ENCODE results near the gene DMKN.

The DMKN gene

DNA sequence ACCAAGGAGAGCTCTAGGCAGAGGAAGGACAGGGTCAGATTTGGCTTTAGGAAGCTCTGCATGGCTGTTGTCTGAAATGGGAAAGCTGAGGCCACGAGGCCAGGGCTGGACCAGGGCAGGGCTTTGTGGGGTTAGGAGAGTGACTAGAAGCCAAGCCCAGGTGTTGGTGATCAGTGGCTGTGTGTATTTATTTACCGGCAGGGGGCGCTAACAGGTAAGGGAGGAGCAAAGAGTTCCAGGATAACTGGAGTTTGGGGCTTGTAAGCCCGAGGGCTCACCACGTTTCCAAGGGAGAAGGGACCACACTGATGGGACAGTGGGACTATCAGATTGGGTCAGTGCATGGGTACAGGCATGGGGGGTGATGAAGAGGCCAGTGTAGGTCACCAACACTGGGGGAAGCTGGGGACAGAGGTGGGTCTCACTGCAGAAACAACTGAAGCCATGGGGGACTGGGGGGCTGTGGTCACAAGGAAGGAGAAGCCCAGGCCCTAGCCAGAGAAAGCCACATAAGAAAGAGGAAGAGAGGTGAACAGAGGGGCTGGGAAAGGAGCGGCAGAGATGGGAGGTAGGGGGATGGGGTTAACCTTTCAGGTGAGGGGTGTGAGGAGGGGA, 35.8 kb upstream of the DMKN start:
- peak; percentile 39 to 49 for DNase-seq (ENCODE audit: low read depth in 2 of 2)

DNA sequence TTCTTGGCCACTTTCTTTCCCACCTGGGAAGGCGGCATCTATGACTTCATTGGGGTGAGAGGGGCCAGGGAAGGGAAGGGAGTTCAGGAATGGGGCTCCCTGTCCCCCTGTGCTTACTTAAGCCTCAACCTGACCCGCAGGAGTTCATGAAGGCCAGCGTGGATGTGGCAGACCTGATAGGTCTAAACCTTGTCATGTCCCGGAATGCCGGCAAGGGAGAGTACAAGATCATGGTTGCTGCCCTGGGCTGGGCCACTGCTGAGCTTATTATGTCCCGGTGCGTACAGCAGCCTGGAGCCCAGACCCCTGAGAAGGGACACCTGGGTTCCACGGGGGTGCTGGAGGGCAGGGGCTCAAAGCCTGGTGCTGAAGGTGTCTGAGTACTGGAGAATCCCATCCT, 33.1 kb upstream of the DMKN start:
- no peak for DNase-seq (ENCODE audit: low read depth in 2 of 2)

DNA sequence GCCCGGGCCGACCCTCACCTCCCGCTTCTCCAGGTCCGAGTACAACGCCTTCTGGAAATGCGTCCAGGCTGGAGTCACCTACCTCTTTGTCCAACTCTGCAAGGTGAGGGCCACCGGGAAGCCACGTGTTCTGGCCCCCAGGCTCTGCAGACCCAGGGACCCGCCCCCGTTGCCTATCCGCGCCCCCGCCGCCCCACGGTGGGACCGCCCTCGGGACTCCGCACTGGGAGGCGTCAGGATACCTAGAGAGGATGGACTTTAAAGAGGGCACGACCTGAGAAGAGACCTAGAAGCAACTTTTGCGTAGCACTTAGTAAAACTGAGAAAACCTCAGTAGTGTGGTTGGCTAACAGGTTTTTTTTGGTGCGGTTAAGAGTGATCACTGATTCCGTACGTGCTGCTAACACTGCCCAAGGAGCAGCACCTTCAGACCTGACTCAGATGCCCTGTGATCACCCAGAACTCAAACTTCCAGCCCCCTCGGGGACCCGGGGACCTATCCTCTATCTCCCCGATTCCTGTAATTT, 32.5 kb upstream of the DMKN start:
- DNase-seq (ENCODE audit: low read depth in 2 of 2) = no peak

DNA sequence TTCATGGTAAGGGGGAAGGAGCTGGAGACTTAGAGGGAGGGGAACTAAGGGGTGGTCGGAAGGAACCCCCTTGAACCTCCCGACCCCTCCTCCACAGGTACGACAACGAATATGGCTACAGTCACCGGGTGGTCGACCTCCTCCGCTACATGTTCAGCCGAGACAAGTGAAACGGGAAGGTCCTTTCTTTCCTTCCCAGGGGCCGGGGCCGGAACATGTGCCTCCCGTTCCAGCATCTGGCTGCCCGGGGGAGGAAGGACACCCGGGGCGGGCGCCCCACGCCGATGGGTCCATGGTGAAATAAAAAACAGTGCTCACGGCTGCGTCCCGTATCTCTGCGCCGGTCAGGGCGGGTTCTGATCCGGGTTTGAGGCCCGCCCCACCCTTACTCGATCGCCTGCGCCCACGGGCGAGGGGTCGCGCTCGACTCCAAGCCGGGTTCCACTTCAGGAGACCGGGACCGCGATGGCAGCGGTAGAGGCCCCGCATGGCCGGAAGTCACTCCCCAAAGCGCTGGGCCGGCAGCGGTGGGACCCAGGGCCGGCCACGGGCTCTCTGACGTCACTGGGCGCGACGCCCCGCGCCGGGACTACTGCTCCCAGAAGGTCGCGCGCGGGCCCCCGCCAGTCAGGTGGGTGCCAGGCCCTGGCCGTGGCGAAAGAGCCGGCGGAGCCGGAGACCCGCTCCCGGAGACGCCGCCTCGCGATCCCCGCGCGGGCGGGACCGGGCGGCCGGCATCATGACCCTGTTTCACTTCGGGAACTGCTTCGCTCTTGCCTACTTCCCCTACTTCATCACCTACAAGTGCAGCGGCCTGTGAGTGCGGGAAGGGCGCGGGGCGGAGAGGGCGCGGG, 31.8 kb upstream of the DMKN start, which contains the start of gene TMEM147:
TSS of gene TMEM147 (plus strand) at position 626 of the 854 bp plus-strand sequence. CDS start at position 740, 114 bp downstream.
- peak; percentile 63 to 70 for DNase-seq (ENCODE audit: low read depth in 2 of 2)

DNA sequence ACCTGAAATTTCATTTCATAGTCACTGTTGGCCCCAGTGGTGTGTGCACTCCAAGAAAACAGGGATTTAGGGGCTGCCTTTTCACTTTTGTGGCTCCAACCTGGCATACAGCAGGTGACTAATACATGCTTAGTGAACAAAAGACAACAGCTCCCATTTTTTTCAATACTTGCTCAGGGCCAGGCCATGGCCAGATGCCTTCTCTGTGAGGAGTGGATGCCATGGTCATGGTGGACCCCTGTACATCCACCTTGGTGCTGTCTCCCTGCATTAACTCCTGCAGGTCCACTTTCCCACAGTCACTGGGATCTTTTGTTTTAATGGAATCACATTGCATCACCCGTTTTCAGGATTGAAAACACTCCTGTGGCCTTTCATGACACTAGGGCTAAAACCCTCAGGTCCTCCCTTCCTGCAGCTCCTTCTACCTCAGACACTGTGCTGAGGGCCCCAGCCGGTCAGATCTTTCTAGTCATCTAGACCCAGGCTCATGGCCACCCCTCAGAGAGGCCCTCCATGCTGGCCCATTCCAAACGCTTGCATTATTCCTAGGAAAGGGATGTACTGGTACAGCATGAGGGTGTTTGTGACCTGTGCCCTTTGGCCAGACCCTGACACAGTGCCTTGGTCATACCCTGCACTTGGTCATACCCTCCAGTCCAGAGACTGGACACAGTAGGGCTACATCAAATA, 30.8 kb upstream of the DMKN start:
- no peak for DNase-seq (ENCODE audit: low read depth in 2 of 2)

DNA sequence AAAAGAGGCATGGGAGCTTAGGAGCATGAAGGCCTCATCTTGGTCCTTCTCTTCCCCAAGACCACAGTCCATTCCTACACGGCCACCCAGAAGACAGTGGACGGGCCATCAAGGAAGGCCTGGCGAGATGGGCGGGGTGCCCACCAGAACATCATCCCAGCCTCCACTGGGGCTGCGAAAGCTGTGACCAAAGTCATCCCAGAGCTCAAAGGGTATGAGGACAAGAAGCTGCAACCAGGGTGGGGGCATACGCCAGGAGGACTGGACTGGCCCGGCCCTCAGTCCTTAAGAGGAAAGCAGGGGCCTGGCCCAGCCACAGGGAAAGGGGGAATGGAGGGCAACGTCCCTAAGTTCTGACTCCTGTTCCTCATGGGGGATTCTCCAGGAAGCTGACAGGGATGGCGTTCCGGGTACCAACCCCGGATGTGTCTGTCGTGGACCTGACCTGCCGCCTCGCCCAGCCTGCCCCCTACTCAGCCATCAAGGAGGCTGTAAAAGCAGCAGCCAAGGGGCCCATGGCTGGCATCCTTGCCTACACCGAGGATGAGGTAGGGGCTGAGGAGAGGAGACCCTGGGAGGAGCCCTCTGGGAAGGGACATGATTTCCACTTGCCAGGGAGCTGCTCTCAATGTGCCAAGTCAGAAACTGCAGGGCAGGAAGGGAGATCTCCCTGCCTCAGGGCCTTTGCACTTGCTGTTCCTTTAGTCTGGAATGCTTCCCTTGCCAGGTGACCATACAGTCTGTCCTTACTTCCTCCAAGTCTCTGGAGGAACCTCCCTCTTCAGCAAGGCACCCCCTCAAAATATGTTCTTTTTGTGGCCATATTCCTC, 30.0 kb upstream of the DMKN start:
- DNase-seq (ENCODE audit: low read depth in 2 of 2) = no peak

DNA sequence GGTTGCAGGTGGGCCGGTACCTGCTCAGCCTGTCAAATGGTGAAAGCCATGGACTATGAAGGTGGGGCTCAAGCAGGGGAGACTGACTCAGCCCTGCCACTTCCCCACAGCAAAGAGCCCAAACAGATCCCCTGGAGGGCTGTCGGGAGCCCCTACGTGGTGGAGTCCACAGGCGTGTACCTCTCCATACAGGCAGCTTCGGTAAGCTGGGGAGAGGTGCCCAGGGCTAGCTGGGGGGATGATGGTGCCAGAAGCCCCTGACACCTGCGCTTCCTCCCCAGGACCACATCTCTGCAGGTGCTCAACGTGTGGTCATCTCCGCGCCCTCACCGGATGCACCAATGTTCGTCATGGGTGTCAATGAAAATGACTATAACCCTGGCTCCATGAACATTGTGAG, 28.8 kb upstream of the DMKN start:
- no peak for DNase-seq (ENCODE audit: low read depth in 2 of 2)

DNA sequence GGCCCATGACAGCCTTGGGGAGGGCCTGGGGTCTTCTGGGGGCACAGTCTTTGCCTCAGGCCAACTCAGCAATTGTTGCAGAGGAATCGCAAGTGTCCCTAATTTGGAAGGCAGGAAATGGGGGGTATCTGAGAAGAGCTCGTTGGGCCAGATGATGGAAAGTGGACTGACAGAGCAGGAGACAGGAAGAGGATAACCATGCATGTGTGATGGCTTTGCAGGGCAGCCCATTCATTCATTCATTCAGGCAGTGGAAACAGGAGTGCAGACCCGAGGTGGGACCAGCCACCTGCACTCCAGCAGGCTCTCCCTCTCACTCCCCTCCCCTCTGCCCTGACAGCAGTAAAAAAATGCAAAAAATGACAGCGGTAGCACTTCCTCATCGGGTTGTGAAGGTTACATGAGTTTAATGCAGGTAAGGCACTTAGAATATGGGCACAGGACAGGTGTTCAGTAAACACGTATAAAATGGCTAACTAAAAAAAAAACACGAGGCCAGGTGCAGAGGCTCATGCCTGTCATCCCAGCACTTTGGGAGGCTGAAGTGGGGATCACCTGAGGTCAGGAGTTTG, 27.0 kb upstream of the DMKN start:
- DNase-seq (ENCODE audit: low read depth in 2 of 2) = no peak

DNA sequence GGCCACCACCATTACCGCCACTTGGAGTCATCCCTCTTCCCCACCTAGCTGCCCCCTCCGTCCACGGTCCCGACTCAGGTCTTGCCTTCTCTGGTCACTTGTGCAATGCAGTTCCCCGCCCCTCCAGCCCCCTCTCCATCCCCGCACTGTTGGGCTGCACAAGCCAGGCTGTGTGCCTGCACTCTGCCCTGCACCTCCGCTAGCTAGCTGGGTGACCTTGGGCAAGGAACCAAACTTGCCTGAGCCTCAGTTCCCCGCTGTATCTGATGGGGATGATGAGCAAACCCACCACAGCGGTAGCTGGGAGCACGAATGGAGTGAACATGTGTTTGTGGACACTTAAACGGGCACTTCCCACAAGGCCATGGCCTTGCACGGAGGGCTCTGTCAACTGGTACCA, 26.4 kb upstream of the DMKN start:
- DNase-seq (ENCODE audit: low read depth in 2 of 2) = no peak

DNA sequence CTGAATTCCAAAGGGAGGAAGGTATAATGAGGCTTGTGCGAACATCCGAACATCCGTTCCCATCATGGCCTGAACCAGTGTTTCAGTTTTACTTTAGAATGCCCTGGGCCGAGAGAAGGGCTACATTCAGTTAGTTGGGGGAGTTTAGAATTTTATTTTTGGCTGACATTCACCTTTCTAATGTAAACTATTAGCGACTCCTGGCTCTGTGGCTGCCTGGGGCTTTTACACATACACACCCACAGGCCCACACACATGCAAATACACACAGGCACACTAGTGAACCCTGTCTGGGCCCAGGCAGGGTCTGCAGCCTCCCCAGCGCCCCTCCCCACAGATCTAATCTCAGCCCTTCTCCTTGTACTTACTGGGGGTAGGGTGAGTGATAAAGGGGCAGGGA, 25.9 kb upstream of the DMKN start:
- no peak for DNase-seq (ENCODE audit: low read depth in 2 of 2)

DNA sequence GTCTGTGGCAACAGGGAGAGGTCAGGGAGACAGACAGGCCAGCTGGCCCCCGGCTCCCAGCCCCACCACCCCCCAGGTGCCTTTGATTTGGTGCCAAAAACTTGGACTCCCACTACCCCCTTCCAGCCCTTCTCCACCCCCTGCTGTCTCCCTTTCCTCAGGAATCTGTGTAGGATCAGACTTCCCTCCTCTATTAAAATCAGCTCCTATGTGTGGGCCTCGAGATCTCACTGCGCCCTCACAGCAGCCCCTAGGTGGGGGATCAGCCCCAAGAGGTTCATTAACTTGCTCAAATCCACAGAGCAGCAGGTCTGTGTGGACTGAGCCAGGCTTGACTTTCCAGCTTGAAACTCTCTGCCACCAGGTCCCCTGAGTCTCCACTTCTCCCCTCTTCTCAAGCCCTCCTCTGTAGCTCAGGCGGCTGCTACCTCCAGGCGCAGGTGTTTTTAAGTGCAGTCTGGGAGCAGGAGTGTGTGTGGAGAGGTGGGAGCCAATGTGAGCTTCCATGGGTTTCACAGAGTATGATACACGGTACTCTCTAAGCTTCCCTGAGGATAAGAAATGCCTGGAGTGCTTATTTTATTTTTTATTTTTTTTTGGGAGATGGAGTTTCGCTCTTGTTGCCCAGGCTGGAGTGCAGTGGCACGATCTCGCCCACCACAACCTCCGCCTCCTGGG, 21.5 kb upstream of the DMKN start:
- no peak for DNase-seq (ENCODE audit: low read depth in 2 of 2)

DNA sequence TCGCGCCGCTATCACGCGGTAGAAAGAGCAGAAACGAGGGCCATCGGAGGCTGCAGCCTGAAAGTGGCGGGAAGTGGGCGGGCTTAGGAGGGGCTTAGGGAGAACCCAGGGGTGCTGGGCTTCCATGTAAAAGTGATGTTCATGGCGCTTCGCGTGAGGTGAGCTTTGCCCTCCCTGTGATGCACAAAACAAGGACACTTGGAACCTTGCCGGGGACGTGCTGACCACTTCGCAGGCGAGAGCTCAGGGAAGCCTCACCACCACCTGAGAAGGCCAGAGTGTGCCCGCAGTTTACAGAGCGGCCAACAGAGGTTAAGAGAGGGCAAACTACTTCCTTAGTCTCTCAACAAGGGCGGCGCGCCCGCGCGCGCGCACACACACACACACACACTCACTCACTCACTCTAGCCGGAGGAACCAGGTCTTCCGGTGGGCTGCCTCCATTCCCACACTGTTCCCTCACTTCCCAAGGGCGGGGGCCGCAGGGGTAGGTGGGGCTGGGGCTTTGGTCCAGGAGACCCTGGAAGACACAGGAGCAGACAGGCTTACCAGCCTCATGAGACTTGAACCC, 20.5 kb upstream of the DMKN start:
- no peak for DNase-seq (ENCODE audit: low read depth in 2 of 2)

DNA sequence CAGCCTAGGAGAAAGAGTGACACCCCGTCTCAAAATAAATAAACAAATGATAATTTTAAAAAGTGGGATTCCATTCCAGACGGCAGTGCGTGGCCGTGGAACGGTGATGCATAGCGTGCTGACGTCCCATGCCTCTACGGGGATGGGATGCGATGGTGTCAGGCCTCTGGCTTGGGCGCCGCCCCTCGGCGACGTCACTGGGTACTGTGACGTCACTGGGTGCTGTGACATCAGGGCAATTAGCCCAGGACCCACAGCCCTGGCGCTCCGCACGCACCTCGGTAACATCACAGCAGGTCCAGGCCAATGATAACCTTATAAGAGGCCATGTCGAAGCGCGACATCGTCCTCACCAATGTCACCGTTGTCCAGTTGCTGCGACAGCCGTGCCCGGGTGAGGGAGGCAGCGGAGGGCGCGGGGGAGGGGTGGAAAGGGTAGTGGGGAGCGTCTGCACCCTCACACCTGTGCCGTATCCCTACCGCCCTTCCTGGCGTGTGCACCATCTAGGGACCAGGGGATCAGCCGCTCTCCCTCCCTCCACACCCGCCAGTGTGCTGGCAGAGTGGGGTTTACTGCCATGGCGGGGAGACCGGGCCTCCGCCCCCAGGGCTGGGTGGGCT, 19.9 kb upstream of the DMKN start, which contains the start of gene GAPDHS:
TSS of gene GAPDHS (plus strand) at position 256 of the 621 bp plus-strand sequence. CDS start at position 328, 72 bp downstream.
- no peak for DNase-seq (ENCODE audit: low read depth in 2 of 2)

DNA sequence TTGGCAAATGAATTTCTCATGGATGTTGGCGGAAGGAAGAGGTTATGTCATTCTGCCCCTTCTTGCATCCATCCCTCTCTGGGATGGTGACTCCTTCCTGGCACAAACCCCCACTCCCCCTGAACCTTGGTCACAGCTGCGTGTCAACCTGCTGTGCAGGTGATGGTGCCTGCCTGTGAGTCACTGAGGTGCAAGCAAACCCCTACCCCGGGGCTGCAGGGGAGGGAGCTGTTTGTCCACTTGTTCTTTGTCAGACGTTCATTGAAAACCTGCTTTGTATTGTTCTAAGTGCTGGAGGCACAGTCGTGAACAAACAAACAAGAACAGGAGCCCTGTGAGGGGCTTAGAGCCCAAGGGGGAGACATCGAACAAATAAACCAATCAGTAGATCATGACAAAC, 17.8 kb upstream of the DMKN start:
- DNase-seq (ENCODE audit: low read depth in 2 of 2) = no peak

DNA sequence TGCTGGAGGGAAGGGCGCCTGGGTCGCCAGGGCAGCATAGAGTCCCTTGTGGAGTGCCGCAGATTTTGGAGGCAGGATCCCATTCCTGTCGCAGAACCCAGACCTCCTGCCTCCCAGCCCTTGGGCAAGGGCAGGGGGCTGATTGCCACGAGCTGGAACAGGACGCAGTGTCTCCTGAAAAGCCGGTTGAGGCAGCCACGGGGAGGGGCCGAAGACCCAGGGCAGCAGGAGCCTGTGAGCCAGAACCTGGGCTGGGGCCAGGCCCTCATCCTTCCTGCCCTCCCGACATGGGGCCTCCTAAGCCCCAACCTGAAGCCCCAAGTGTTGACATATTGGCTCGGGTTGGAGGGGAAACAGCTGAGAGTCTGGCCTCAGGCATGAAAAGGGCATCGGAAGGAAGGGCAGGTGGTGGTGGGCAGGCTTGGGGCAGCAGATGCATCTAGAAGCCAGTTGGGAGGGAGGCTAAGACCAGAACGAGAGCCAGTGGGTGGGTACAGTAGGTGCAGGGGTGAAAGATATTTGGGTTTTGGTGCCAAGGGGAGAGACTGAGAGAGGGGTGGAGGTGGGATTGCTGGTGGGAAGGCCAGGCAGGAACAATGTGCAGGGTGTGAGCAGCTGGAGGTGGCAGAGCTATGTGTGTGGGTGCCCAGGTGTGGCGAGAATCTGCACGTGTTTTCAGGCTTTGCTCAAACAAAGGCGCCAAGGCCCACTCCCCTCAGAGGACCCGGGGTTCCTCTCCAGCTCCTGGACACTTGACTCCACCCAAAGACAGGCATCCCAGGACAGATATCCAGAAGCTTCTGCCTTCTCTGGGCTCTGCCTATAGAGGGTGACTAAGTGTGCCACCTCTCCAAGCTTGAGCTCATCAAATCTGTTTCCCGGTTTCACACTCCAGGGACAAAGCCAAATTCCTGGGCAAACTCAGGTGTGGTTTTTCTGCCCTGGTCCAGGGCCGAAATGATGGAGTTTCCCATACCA, 16.1 kb upstream of the DMKN start:
- DNase-seq (ENCODE audit: low read depth in 2 of 2) = no peak

DNA sequence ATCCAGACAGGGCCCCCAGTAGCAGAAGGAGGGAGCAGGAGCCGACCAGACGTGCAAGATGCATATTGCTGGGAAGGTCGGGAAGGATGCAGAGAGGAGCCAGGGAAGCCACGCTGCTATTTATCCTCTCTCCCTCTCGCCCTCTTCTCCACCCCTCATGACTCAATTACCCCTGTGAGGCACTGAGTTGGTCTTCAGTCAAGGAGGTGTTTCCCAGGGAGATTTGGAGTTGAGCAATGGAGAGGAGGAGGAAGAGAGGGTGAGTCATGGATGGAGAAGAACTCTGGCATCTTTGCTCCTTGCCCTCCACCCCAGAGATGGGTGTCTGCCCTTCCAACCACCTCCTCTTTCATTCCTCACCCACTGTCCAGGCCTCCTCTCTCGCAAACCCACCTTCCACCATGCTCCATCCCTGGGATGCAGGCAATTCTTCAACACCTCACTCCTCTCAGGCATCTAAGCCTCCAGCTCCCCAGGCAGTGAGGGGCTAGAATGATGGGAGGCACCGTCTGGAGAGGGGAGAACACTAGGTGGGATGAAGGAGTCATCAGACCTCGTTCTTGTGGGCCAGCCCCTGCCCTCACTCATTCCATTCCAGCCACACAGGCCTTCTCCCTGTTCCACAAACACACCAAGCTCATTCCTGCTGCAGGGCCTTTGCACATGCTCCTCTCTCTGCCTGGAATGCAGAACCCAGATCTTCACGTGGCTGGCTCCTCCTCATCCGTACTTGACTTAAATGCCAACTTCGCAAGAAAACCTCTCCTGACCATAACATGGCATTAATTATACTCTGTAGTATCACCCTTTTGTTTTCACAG, 15.0 kb upstream of the DMKN start, which contains the start of gene SBSN:
TSS of gene SBSN (minus strand) at position 94 of the 821 bp plus-strand sequence. CDS start at position 64, 30 bp downstream.
- DNase-seq (ENCODE audit: low read depth in 2 of 2) = no peak

DNA sequence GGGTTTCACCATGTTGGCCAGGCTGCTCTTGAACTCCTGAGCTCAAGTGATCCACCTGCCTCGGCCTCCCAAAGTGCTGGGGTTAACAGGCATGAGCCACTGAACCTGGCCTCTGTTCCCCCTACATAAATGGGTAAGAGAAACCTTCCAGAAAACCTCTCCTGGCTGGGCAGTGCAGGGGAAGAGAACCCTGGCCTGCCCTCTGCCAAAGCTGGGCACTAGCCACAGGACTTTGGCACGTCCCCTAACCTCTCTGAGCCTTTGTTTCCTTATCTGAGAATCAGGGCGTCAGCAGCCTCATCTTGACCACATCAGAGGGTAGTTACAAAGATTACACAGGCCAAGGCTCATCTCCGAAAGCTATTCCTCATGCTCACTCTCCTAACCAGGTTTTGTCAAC, 12.4 kb upstream of the DMKN start:
- no peak for DNase-seq (ENCODE audit: low read depth in 2 of 2)
